Activated naive CD4-positive, alpha-beta T cell treated with anti-CD3 and anti-CD28 coated beads for 36 hours (primary cell): ENCODE results near the gene CPEB4. TPM values are rescaled to one million over a fixed set of nuclear protein-coding genes. Genes with fewer than 3 reads are reported as not detected.

Experiments
- CTCF ChIA-PET: fragments of 350-600 bp; sonication (Branson Sonifier 250); formaldehyde crosslinking; loops from one replicate; lab custom pipeline; 2021; ENCODE audit warnings: antibody characterized with exemption; lab: Charles Lee
- DNase-seq: peaks from one replicate; pipeline ENCODE4 v3.0.0-alpha.2; 2020
- H3K27ac Mint-ChIP-seq: one replicate; pipeline ENCODE4 v1.8.0; 2021; ENCODE audit warnings: mild to moderate bottlenecking, mixed read lengths
- H3K27me3 Mint-ChIP-seq: one replicate; pipeline ENCODE4 v1.8.0; 2021; ENCODE audit warnings: low read depth, mixed read lengths
- H3K36me3 Mint-ChIP-seq: one replicate; pipeline ENCODE4 v1.8.0; 2021; ENCODE audit warnings: low read depth, mixed read lengths
- H3K4me1 Mint-ChIP-seq: one replicate; pipeline ENCODE4 v1.8.0; 2021; ENCODE audit warnings: low read depth, mixed read lengths
- H3K4me3 Mint-ChIP-seq: one replicate; pipeline ENCODE4 v1.8.0; 2021; ENCODE audit warnings: mild to moderate bottlenecking, moderate library complexity, mixed read lengths
- H3K9me3 Mint-ChIP-seq: one replicate; pipeline ENCODE4 v1.8.0; 2021; ENCODE audit warnings: mixed read lengths
- intact Hi-C: fragments of 100-400 bp; cut with micrococcal nuclease; formaldehyde crosslinking; loops from one replicate; pipeline ENCODE4 v1.15.1; 2023
- total RNA-seq, 2 experiments: library from RNA; stranded (reverse); gene quantifications; one replicate each; pipeline ENCODE4 v1.2.3, GENCODE V29; 2021

Gene CPEB4
- total RNA-seq, 2 experiments from 2014 or later = 7.6 to 7.8 TPM

- Mint-ChIP-seq H3K27ac (no peak overlapping the region), H3K36me3 (peaks cover 12% of the 10 kb centered on the region)
- CTCF ChIA-PET = interaction anchor here (0.6 kb wide), 1 partner anchor 304 kb away, joined by 4 read pairs; no protein-coding TSS in a partner anchor
These were observed 58.2 kb downstream of the CPEB4 start for GRCh38 chr5:173946323-173946722.

GRCh38 chr5:173950829-173951228, 62.7 kb downstream of the CPEB4 start:
- CTCF ChIA-PET = no interaction called here
- Mint-ChIP-seq H3K4me3 (no peak overlapping the region), H3K36me3 (peaks cover 13% of the 10 kb centered on the region), H3K27ac (no peak overlapping the region), H3K27me3 (no peaks in the 10 kb centered on the region), H3K9me3 (no peaks in the 10 kb centered on the region), H3K4me1 (no peaks in the 10 kb centered on the region)
- intact Hi-C loops = no loop called here
- no peak for DNase-seq

More at GRCh38 chr5:173946323-173946722, 58.2 kb downstream of the CPEB4 start:
- Mint-ChIP-seq H3K4me1 (no peaks in the 10 kb centered on the region), H3K4me3 (no peak overlapping the region), H3K27me3 (no peaks in the 10 kb centered on the region), H3K9me3 (no peaks in the 10 kb centered on the region)
- DNase-seq = no peak
- intact Hi-C loops = no loop called here

- no peak for DNase-seq
- H3K27ac Mint-ChIP-seq = no peak overlapping the region
- intact Hi-C loops = no loop called here
- no peaks in the 10 kb centered on the region for H3K9me3 Mint-ChIP-seq
- no peaks in the 10 kb centered on the region for H3K27me3 Mint-ChIP-seq
- peaks cover 12% of the 10 kb centered on the region for H3K36me3 Mint-ChIP-seq
- H3K4me3 Mint-ChIP-seq = no peak overlapping the region
- no peaks in the 10 kb centered on the region for H3K4me1 Mint-ChIP-seq
- CTCF ChIA-PET = interaction anchor here (1.5 kb wide), 1 partner anchor 19 kb away, joined by 6 read pairs; no protein-coding TSS in a partner anchor
These were observed 65.5 kb downstream of the CPEB4 start for GRCh38 chr5:173953528-173954090.

GRCh38 chr5:173954671-173955521, 66.7 kb downstream of the CPEB4 start:
- no peaks in the 10 kb centered on the region for H3K27me3 Mint-ChIP-seq
- H3K27ac Mint-ChIP-seq = no peak overlapping the region
- no peak for DNase-seq
- intact Hi-C loops = no loop called here
- H3K4me3 Mint-ChIP-seq = no peak overlapping the region
- H3K4me1 Mint-ChIP-seq = no peaks in the 10 kb centered on the region
- peaks cover 7% of the 10 kb centered on the region for H3K36me3 Mint-ChIP-seq
- CTCF ChIA-PET = no interaction called here
- no peaks in the 10 kb centered on the region for H3K9me3 Mint-ChIP-seq

- H3K4me1 Mint-ChIP-seq = peaks cover 28% of the 10 kb centered on the region
- intact Hi-C loops = no loop called here
These were observed 72.8 kb downstream of the CPEB4 start for GRCh38 chr5:173960986-173961385.

GRCh38 chr5:173961418-173961817, 73.3 kb downstream of the CPEB4 start:
- Mint-ChIP-seq H3K27me3 (no peaks in the 10 kb centered on the region), H3K9me3 (no peaks in the 10 kb centered on the region), H3K27ac (no peak overlapping the region), H3K4me3 (no peak overlapping the region), H3K4me1 (peaks cover 28% of the 10 kb centered on the region), H3K36me3 (peaks cover 3% of the 10 kb centered on the region)
- CTCF ChIA-PET = no interaction called here
- intact Hi-C loops = no loop called here
- DNase-seq = no peak

More at GRCh38 chr5:173960986-173961385, 72.8 kb downstream of the CPEB4 start:
- CTCF ChIA-PET = no interaction called here
- H3K9me3 Mint-ChIP-seq = no peaks in the 10 kb centered on the region
- H3K27ac Mint-ChIP-seq = no peak overlapping the region
- no peak overlapping the region for H3K4me3 Mint-ChIP-seq
- H3K27me3 Mint-ChIP-seq = no peaks in the 10 kb centered on the region
- no peak for DNase-seq
- H3K36me3 Mint-ChIP-seq = peaks cover 3% of the 10 kb centered on the region

- Mint-ChIP-seq H3K4me1 (peaks cover 28% of the 10 kb centered on the region), H3K4me3 (no peak overlapping the region), H3K27me3 (no peaks in the 10 kb centered on the region), H3K27ac (no peak overlapping the region), H3K36me3 (peaks cover 3% of the 10 kb centered on the region), H3K9me3 (no peaks in the 10 kb centered on the region)
- CTCF ChIA-PET = interaction anchor here (1.1 to 1.6 kb wide), 2 partner anchors 10 to 390 kb away, joined by 7 to 8 read pairs; no protein-coding TSS in a partner anchor
- no peak for DNase-seq
- intact Hi-C loops = no loop called here
These were observed 74.4 kb downstream of the CPEB4 start for GRCh38 chr5:173962436-173962972.

- CTCF ChIA-PET = interaction anchor here (1.6 kb wide), 1 partner anchor 9 kb away, joined by 8 read pairs; no protein-coding TSS in a partner anchor
- Mint-ChIP-seq H3K27ac (no peak overlapping the region), H3K36me3 (peaks cover 3% of the 10 kb centered on the region), H3K9me3 (no peaks in the 10 kb centered on the region), H3K27me3 (no peaks in the 10 kb centered on the region), H3K4me1 (peaks cover 28% of the 10 kb centered on the region), H3K4me3 (no peak overlapping the region)
- intact Hi-C loops = no loop called here
- no peak for DNase-seq
These were observed 75.2 kb downstream of the CPEB4 start for GRCh38 chr5:173963182-173963838.

- DNase-seq = peak; percentile 29
- Mint-ChIP-seq H3K27me3 (no peaks in the 10 kb centered on the region), H3K4me3 (no peak overlapping the region), H3K27ac (no peak overlapping the region), H3K9me3 (no peaks in the 10 kb centered on the region), H3K4me1 (peaks cover 28% of the 10 kb centered on the region), H3K36me3 (peaks cover 3% of the 10 kb centered on the region)
- CTCF ChIA-PET = interaction anchor here (1.6 kb wide), 1 partner anchor 9 kb away, joined by 8 read pairs; no protein-coding TSS in a partner anchor
- intact Hi-C loops = no loop called here
These were observed 75.8 kb downstream of the CPEB4 start for GRCh38 chr5:173963867-173964441.

GRCh38 chr5:173964506-173964905, 76.4 kb downstream of the CPEB4 start:
- Mint-ChIP-seq H3K27ac (no peak overlapping the region), H3K4me3 (no peak overlapping the region), H3K36me3 (peaks cover 3% of the 10 kb centered on the region), H3K9me3 (no peaks in the 10 kb centered on the region), H3K27me3 (no peaks in the 10 kb centered on the region), H3K4me1 (peaks cover 28% of the 10 kb centered on the region)
- CTCF ChIA-PET = no interaction called here
- DNase-seq = no peak
- intact Hi-C loops = no loop called here

GRCh38 chr5:173967241-173967640, 79.1 kb downstream of the CPEB4 start:
- Mint-ChIP-seq H3K4me1 (peaks cover 26% of the 10 kb centered on the region), H3K27ac (no peak overlapping the region), H3K4me3 (no peak overlapping the region), H3K36me3 (peaks cover 3% of the 10 kb centered on the region), H3K27me3 (no peaks in the 10 kb centered on the region), H3K9me3 (no peaks in the 10 kb centered on the region)
- CTCF ChIA-PET = no interaction called here
- intact Hi-C loops = no loop called here
- no peak for DNase-seq
